ENCODE measurements around the gene RAB9A.

The RAB9A gene

DNA sequence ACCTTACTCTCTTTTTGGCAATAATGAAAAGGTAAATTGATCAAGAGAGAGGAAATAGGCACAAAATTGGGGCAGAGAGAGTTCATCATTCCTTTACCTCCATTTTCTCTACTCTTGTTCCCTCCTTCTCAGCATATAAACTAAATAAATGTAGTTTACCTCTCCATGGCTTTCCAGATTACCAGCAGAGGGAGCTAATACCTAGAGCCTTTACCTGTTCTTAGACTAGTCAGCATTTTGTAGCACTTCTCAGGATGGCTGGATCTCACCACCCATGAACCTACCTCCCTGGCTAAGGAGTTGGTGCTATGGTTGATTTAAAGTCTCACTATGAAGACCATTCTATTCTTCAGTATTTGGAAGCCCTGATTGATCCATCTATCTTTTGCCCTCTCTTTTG lies 61.3 kb downstream of the RAB9A start:
- no peak for DNase-seq (ENCODE audit: low spot score)

DNA sequence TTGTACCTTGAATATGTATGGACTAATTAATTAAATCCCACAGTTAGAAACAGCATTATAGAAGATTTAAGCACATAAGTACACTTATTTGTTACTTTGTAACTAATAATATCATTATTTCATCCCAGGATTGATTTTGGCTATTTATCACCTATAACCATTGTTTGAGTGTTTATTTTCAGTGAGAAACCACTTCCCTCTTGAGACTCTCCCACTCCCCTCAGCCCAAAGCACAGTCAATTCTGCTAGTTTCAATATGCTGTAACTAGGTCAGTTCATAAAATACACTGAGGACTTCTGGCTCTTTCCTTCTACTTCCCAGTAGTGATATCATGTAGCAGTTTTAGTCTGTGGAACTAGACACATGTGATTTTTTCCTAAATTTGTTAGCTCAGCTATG lies 61.9 kb downstream of the RAB9A start:
- DNase-seq (ENCODE audit: low spot score) = no peak

DNA sequence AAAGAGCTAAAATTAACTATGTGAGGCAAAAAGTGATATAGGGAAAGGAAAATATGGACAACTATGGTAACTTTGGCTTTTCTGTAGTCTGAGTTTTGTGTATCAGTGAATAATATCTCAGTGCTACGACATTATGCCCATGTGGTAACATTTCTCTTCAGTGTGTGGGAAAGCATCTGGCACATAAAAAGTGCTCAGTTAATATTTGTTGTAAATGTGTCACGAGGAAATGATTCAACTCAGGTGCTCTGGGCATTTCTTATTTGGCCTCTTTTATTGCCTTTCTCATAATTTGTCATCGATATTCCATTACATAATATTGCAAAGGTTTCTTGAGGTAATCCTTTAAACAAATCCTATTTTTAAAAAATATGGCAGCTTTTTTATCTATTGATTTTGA lies 63.2 kb downstream of the RAB9A start:
- DNase-seq (ENCODE audit: low spot score) = no peak

DNA sequence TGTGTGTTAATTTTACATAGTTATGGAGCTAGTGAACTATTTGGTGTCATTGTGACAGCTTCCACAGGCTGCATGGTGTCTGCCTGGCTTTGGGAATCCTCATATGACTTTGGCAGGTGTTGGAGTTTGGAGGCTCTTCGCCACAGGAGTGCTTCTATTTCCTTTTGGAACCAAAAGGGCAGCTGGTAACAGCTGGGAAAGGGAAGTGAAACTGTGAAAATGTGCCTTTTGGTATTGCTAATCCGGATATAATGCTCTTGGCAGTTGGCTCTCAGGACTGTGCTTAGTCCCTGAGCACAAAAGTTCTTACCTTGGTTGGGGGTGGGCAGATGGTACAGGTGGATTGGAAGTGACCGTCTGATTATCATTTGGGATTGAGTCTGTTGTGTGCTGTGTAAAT lies 63.7 kb downstream of the RAB9A start:
- no peak for DNase-seq (ENCODE audit: low spot score)

DNA sequence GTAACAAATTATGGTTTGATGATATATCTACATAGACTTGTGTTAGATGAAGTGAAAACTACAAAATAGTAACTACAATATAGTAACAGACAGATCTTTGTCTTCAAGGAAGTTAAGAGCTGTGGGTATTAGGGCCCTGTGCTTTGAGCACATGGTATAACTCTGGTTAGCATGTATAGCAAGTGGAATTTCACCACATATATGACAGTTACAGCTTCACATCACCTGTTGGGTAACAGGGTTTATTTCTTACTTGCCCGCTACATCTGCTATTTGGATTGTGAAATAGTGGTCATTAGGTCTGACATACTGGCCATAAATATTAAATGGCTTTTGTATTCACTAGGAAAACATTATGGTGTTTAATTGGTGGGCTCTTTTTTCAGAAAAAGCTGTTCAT lies 65.8 kb downstream of the RAB9A start:
- no peak for DNase-seq (ENCODE audit: low spot score)

DNA sequence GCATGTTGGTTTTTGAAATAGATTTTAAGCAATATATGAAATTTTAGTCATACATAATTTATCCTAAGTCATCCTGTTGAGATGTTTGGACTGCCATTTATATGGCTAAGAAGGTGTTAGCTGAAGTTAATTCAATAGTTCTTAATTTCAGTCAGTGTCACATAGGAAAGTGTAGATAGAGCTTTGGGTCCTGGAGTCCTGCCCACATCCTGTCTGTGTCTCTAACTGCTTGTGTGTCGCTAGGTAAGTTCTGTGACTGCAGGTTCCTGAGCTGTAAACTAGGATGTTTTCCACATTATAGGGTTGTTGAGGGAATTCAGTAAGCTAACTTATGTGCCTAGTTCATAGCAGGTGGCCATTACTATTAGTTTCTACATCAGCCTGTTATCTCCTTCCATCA lies 66.3 kb downstream of the RAB9A start:
- no peak for DNase-seq (ENCODE audit: low spot score)

DNA sequence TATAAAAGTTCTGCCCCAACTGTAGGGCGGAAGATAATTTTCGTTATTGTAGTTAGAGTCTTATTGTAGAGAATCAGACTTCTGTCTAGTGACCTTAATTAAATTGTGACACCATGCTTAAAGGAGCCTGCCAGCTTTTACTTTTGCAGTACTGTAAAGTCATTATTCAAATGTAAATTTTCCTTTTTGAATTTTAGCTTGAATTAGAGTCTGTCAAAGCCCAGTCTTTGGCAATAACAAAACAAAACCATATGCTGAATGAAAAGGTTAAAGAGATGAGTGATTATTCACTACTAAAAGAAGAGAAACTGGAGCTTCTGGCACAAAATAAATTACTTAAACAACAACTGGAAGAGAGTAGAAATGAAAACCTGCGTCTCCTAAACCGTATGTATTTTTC lies 67.5 kb downstream of the RAB9A start:
- DNase-seq (ENCODE audit: low spot score) = no peak

DNA sequence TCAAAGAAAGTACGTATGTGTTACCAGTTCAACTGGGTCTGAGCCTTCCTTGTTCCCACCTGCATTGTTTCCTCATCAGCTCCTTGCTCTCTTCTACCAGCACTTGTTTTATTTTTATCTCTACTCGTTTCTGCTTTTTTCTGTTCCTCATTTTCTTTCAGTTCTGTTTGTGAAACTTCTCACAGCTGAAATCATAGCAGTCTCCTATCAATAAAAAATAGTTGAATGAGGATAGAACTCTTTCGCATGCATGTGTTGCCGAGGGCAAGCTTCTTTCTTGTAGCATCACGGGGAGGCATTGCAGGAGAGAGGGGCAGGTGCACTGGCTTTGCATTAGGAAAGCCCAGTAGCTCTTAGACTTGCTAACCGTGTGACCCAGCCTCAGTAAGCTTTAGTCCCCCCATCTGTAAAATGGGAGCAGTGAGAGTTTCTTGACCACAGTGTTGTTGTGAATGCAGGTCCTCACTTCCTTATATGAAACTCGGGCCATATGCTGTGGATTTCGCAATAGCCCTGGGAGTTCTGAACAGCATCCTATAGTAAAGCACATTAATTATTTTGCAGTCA lies 70.3 kb downstream of the RAB9A start:
- no peak for DNase-seq (ENCODE audit: low spot score)

All from globus pallidus (tissue), 1 donor.